Articular chondrocyte of knee joint (primary cell): ENCODE data around the gene NKRF. TPM values are rescaled to one million over a fixed set of nuclear protein-coding genes. Genes with fewer than 3 reads are reported as not detected.

Source experiments
- small RNA-seq: library from RNA; depleted of rRNA; stranded (forward); fragments of <200 nt; gene quantifications from one replicate; pipeline ENCODE3, GENCODE V24; 2012
- total RNA-seq: library from RNA; depleted of rRNA; stranded (reverse); fragments of >200 nt; gene quantifications from 2 replicates; pipeline ENCODE4 v1.2.3, GENCODE V29; 2012

The NKRF gene
- 5.9 and 6.1 TPM in 2 replicates for total RNA-seq

GRCh38 chrX:119606280-119607017 lies at the start of gene NKRF:
TSS of gene NKRF (minus strand) at chrX:119606424.

GRCh38 chrX:119574394-119575266 lies 31.6 kb downstream of the NKRF start, which contains the start of gene UBE2A:
TSS of gene UBE2A (plus strand) at chrX:119574563. CDS start at chrX:119574712, 149 bp downstream.

GRCh38 chrX:119565107-119565663 lies 41.0 kb downstream of the NKRF start, which contains the start of gene STEEP1:
TSS of gene STEEP1 (minus strand) at chrX:119565409. CDS start at chrX:119565355, 54 bp downstream.

Small RNA genes within 50 kb of the gene (small RNA-seq; reads per million reads assigned to genes)
- gene MIR766 = not detected

Other genes with a start within 250 kb of the NKRF start
- 30.4 and 34.4 TPM in 2 replicates for gene SLC25A43, start 207.1 kb downstream of the NKRF start, total RNA-seq
- 148 and 168 TPM in 2 replicates for gene SLC25A5, start 138.0 kb downstream of the NKRF start, total RNA-seq
- 30.2 and 33.0 TPM in 2 replicates for gene STEEP1, start 41.0 kb downstream of the NKRF start, total RNA-seq
- 47.7 and 56.5 TPM in 2 replicates for gene UBE2A, start 31.9 kb downstream of the NKRF start, total RNA-seq
- 25.2 and 26.6 TPM in 2 replicates for gene SEPTIN6, start 86.7 kb upstream of the NKRF start, total RNA-seq
- gene SOWAHD, start 152.2 kb upstream of the NKRF start, total RNA-seq = 0.13 and 0.32 TPM in 2 replicates
- 1,978 and 2,317 TPM in 2 replicates for gene RPL39, start 185.2 kb upstream of the NKRF start, total RNA-seq
- gene UPF3B, start 246.5 kb upstream of the NKRF start, total RNA-seq = 1.8 TPM in 2 replicates